Natural killer cell (primary cell): ENCODE measurements around the gene MLLT10. TPM values are rescaled to one million over a fixed set of nuclear protein-coding genes. Genes with fewer than 3 reads are reported as not detected.

Experiments used
- ATAC-seq, 3 donors: fragments of 150-1000 bp in 2 of 3; fragments of 200-7000 bp in 1 of 3; cut with Tn5 transposase; 1 replicate in 1 of 3; 2 replicates in 2 of 3; pipeline ENCODE4 v1.10.0; 2021; ENCODE audit warnings: mild to moderate bottlenecking in 2 of 3, moderate library complexity in 2 of 3
- DNase-seq, 2 donors: peaks; one replicate each; pipeline versions ENCODE4 v3.0.0 to v3.0.0-alpha.2; 2013 to 2021; ENCODE audit warnings: mixed read lengths in 1 of 2
- H3K27ac ChIP-seq: one replicate; pipeline ENCODE4 v1.5.1; 2013; ENCODE audit warnings: mild to moderate bottlenecking, low read length
- H3K27me3 ChIP-seq: one replicate; pipeline ENCODE4 v1.6.1; 2013; ENCODE audit warnings: low read length; ENCODE audit not compliant: control insufficient read depth, insufficient read depth
- H3K36me3 ChIP-seq: one replicate; pipeline ENCODE4 v1.6.1; 2013; ENCODE audit warnings: low read length; ENCODE audit not compliant: control insufficient read depth, insufficient read depth
- H3K4me1 ChIP-seq: one replicate; pipeline ENCODE4 v1.6.1; 2013; ENCODE audit warnings: low read length; ENCODE audit not compliant: control insufficient read depth, insufficient read depth
- H3K4me3 ChIP-seq: one replicate; pipeline ENCODE4 v1.5.1; 2013; ENCODE audit warnings: low read length
- H3K9me3 ChIP-seq: one replicate; pipeline ENCODE4 v1.6.1; 2013; ENCODE audit warnings: low read length; ENCODE audit not compliant: control insufficient read depth, insufficient read depth
- H3K27ac Mint-ChIP-seq, 2 donors: one replicate each; pipeline ENCODE4 v1.8.0; 2022; ENCODE audit warnings: mild to moderate bottlenecking in 2 of 2, mixed read lengths in 2 of 2, moderate library complexity in 1 of 2
- H3K27me3 Mint-ChIP-seq, 2 donors: one replicate each; pipeline ENCODE4 v1.8.0; 2022; ENCODE audit warnings: low read depth in 2 of 2, mixed read lengths in 2 of 2
- H3K36me3 Mint-ChIP-seq: one replicate; pipeline ENCODE4 v1.8.0; 2022; ENCODE audit warnings: mixed read lengths
- H3K4me1 Mint-ChIP-seq, 2 donors: one replicate each; pipeline ENCODE4 v1.8.0; 2022; ENCODE audit warnings: mixed read lengths in 2 of 2
- H3K4me3 Mint-ChIP-seq: one replicate; pipeline ENCODE4 v1.8.0; 2022; ENCODE audit warnings: mild to moderate bottlenecking, moderate library complexity, mixed read lengths
- H3K9me3 Mint-ChIP-seq, 2 donors: one replicate each; pipeline ENCODE4 v1.8.0; 2022; ENCODE audit warnings: mixed read lengths in 2 of 2
- WGBS: methylation state at CpG from one replicate; pipeline ENCODE4 v1.1.7; 2013; ENCODE audit warnings: missing lambda C conversion rate; ENCODE audit not compliant: insufficient coverage; 5-methylcytosine and 5-hydroxymethylcytosine counted together
- intact Hi-C: fragments of 100-400 bp; cut with micrococcal nuclease; formaldehyde crosslinking; loops from one replicate; pipeline ENCODE4 v1.14.2; 2022
- total RNA-seq, 4 donors: library from RNA; stranded (reverse); fragments of 120-200 nt in 1 of 4; gene quantifications; one replicate each; pipeline versions ENCODE4 v1.2.3 to v1.2.4, GENCODE V29; 2013 to 2022
- TF ChIP-seq, protein P1 (sequence below): fragments of 200-600 bp; IDR thresholded peaks from one replicate; pipeline ENCODE4 v1.8.0; 2022; ENCODE audit warnings: antibody characterized with exemption

MLLT10 gene
- total RNA-seq, 3 donors from 2014 or later (not counting 1 experiment from before 2014, with no cell fraction given): 40.4 to 65.2 (median 60.0) TPM

DNA sequence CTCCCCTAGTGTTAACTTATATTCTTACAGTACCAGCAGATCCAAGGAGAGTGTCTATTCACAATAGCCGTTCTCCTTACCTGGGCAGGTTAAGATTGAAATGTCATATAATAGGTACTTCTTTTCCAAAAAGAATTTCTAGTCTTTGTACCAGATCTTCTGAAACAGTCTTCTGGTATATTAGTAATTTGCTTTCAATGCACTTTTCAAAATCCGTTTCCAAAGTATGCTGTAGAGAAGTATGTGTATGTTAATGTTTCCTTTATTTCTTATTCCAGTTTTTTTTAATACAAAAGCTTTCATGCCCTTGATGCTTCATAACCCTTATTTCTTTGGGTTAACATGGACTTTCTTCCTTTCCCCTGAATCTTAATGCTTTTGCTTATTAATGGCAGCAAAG, 188.2 kb downstream of the MLLT10 start:
- Histone ChIP-seq H3K9me3 (no peaks in the 10 kb centered on the region), H3K4me3 (no peak overlapping the region), H3K36me3 (peaks cover 6% of the 10 kb centered on the region), H3K4me1 (no peaks in the 10 kb centered on the region), H3K27me3 (no peaks in the 10 kb centered on the region), H3K27ac (no peak overlapping the region)
- no peak for ATAC-seq
- H3K4me3 Mint-ChIP-seq: no peak overlapping the region
- H3K9me3 Mint-ChIP-seq: no peaks in the 10 kb centered on the region
- H3K36me3 Mint-ChIP-seq: no peaks in the 10 kb centered on the region
- no CpG with 5 or more reads among the region's 2 CpGs for WGBS
- DNase-seq: no peak
- no peak overlapping the region for H3K27ac Mint-ChIP-seq
- intact Hi-C loops: no loop called here
- H3K4me1 Mint-ChIP-seq: peaks cover 12 to 14% of the 10 kb centered on the region in 2 donors
- TF ChIP-seq, protein P1, sequence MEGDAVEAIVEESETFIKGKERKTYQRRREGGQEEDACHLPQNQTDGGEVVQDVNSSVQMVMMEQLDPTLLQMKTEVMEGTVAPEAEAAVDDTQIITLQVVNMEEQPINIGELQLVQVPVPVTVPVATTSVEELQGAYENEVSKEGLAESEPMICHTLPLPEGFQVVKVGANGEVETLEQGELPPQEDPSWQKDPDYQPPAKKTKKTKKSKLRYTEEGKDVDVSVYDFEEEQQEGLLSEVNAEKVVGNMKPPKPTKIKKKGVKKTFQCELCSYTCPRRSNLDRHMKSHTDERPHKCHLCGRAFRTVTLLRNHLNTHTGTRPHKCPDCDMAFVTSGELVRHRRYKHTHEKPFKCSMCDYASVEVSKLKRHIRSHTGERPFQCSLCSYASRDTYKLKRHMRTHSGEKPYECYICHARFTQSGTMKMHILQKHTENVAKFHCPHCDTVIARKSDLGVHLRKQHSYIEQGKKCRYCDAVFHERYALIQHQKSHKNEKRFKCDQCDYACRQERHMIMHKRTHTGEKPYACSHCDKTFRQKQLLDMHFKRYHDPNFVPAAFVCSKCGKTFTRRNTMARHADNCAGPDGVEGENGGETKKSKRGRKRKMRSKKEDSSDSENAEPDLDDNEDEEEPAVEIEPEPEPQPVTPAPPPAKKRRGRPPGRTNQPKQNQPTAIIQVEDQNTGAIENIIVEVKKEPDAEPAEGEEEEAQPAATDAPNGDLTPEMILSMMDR: no peak
- H3K27me3 Mint-ChIP-seq: no peaks in the 10 kb centered on the region

- H3K27ac Mint-ChIP-seq: peak overlapping the region; percentile 28 to 58
Observed at GRCh38 chr10:21724020-21724589, 190.1 kb downstream of the MLLT10 start.

GRCh38 chr10:21724687-21725367, 190.8 kb downstream of the MLLT10 start:
- H3K27me3 Mint-ChIP-seq: no peaks in the 10 kb centered on the region
- H3K27me3 ChIP-seq: no peaks in the 10 kb centered on the region
- TF ChIP-seq, protein P1: no peak
- H3K4me3 Mint-ChIP-seq: no peak overlapping the region
- WGBS: 13% methylated on average over 3 of the region's 4 CpGs
- peaks cover 23 to 25% of the 10 kb centered on the region in 2 donors for H3K4me1 Mint-ChIP-seq
- H3K4me3 ChIP-seq: no peak overlapping the region
- no peaks in the 10 kb centered on the region for H3K9me3 ChIP-seq
- H3K36me3 Mint-ChIP-seq: no peaks in the 10 kb centered on the region
- no peaks in the 10 kb centered on the region for H3K9me3 Mint-ChIP-seq
- H3K36me3 ChIP-seq: peaks cover 3% of the 10 kb centered on the region
- no peak overlapping the region for H3K27ac ChIP-seq
- intact Hi-C loops: no loop called here
- ATAC-seq: peak in 2 of 3 donors; percentile 65 to 67
- peak overlapping the region; percentile 28 to 58 for H3K27ac Mint-ChIP-seq
- no peaks in the 10 kb centered on the region for H3K4me1 ChIP-seq
- peak in 1 of 2 donors; percentile 71 for DNase-seq

More at GRCh38 chr10:21724020-21724589, 190.1 kb downstream of the MLLT10 start:
- no peaks in the 10 kb centered on the region for H3K36me3 ChIP-seq
- no peaks in the 10 kb centered on the region for H3K9me3 ChIP-seq
- Mint-ChIP-seq H3K4me1 (peaks cover 23 to 25% of the 10 kb centered on the region in 2 donors), H3K27me3 (no peaks in the 10 kb centered on the region), H3K9me3 (no peaks in the 10 kb centered on the region), H3K4me3 (no peak overlapping the region), H3K36me3 (no peaks in the 10 kb centered on the region)
- ATAC-seq: no peak
- H3K4me3 ChIP-seq: no peak overlapping the region
- intact Hi-C loops: no loop called here
- H3K27ac ChIP-seq: no peak overlapping the region
- H3K4me1 ChIP-seq: no peaks in the 10 kb centered on the region
- no peaks in the 10 kb centered on the region for H3K27me3 ChIP-seq
- TF ChIP-seq, protein P1: no peak
- 78% methylated on average over 3 of the region's 7 CpGs for WGBS
- no peak for DNase-seq
